ENCODE results near the gene FKBP1B.
"Not testable (repeated sequence)": the region's sequence is repeated elsewhere in the genome, so short reads cannot be mapped to it uniquely, and the experiment has no call there.

FKBP1B gene

GRCh38 chr2:24049485-24050021, at the start of gene FKBP1B:
Gene FKBP1B, plus strand, starts transcription at chr2:24049741. Its CDS starts 109 bp downstream, at chr2:24049850.
- DNase-seq, result peak; percentile 25

- DNase-seq, result no peak
Observed at GRCh38 chr2:24007693-24008092, 41.8 kb upstream of the FKBP1B start.

- DNase-seq, result no peak
Observed at GRCh38 chr2:24008672-24009366, 40.7 kb upstream of the FKBP1B start.

- DNase-seq, result no peak
Observed at GRCh38 chr2:24009367-24009679, 40.2 kb upstream of the FKBP1B start.

GRCh38 chr2:24009680-24010476, 39.7 kb upstream of the FKBP1B start, which contains the start of gene MFSD2B:
Gene MFSD2B, plus strand, starts transcription at chr2:24010085. Its CDS starts 12 bp downstream, at chr2:24010097.
- no peak for DNase-seq

- no peak for DNase-seq
Observed at GRCh38 chr2:24010477-24011249, 38.9 kb upstream of the FKBP1B start.

- DNase-seq, result no peak
Observed at GRCh38 chr2:24011250-24012104, 38.1 kb upstream of the FKBP1B start.

- DNase-seq, result no peak
Observed at GRCh38 chr2:24012521-24013188, 36.9 kb upstream of the FKBP1B start.

- DNase-seq, result not testable (repeated sequence)
Observed at GRCh38 chr2:24014902-24015301, 34.6 kb upstream of the FKBP1B start.

GRCh38 chr2:24015562-24016375, 33.8 kb upstream of the FKBP1B start:
- peak; percentile 92 for DNase-seq

GRCh38 chr2:24016376-24016761, 33.2 kb upstream of the FKBP1B start:
- DNase-seq, result no peak

GRCh38 chr2:24016853-24017703, 32.5 kb upstream of the FKBP1B start:
- DNase-seq, result no peak

GRCh38 chr2:24017711-24018110, 31.8 kb upstream of the FKBP1B start:
- DNase-seq, result no peak

GRCh38 chr2:24018241-24018640, 31.3 kb upstream of the FKBP1B start:
- DNase-seq, result no peak

GRCh38 chr2:24019729-24020128, 29.8 kb upstream of the FKBP1B start:
- DNase-seq, result no peak

GRCh38 chr2:24020244-24020643, 29.3 kb upstream of the FKBP1B start:
- no peak for DNase-seq

- no peak for DNase-seq
Observed at GRCh38 chr2:24021122-24021998, 28.2 kb upstream of the FKBP1B start.

GRCh38 chr2:24022324-24022974, 27.1 kb upstream of the FKBP1B start:
- DNase-seq, result no peak

All from HCEC 1CT (cell line).